Measurements from ENCODE around the gene PRKCA. TPM values are rescaled to one million over a fixed set of nuclear protein-coding genes. Genes with fewer than 3 reads are reported as not detected.

Gene PRKCA
- total and polyA plus RNA-seq, 2 of the 13 experiments (the other 11 are each of a cell fraction or from before 2014, with no cell fraction given), result 18.5 to 21.5 TPM

- intact Hi-C loops (cut with micrococcal nuclease; ENCODE audit: unreplicated experiment) (no loop called here), in situ Hi-C loops (cut with HindIII; ENCODE audit: extremely low pct_ligation_motif_present, low pct_unique_long_range_greater_than_20kb) (no loop called here)
- Histone ChIP-seq H3K27me3 (ENCODE audit: control insufficient read depth in 1 of 2, insufficient read depth in 2 of 2, low read length in 2 of 2) (no peaks in the 10 kb centered on the region), H3K4me2 (ENCODE audit: low read depth, low read length) (no peak overlapping the region), H3K9me3 (ENCODE audit: low read length) (no peaks in the 10 kb centered on the region), H3K27ac (ENCODE audit: extremely low read length, insufficient read depth, low read length) (no peak overlapping the region), H3K4me3 (replicated peaks in 1 of 3; ENCODE audit: insufficient read depth in 1 of 3, low read depth in 2 of 3, low read length in 3 of 3) (no peak overlapping the region), H4K20me1 (ENCODE audit: insufficient read depth, low read length) (no peaks in the 10 kb centered on the region), H3K36me3 (replicated peaks in 1 of 2; ENCODE audit: control insufficient read depth in 1 of 2, insufficient read depth in 2 of 2, low read length in 2 of 2) (peaks cover 0 to 2% of the 10 kb centered on the region in 2 experiments; a peak in 2 of 5 replicates), H3K79me2 (ENCODE audit: insufficient read depth, low read length) (peaks cover 3% of the 10 kb centered on the region), H3K9ac (ENCODE audit: insufficient read depth, low read depth, low read length) (no peak overlapping the region), H3K4me1 (ENCODE audit: insufficient read depth, low read length) (peaks cover 17% of the 10 kb centered on the region), H2AFZ (ENCODE audit: low read length) (no peak overlapping the region)
- no TSS peak for BruUV-seq (replicated peaks)
- FAIRE-seq (no peak), DNase-seq (ENCODE audit: low spot score) (no peak), ATAC-seq (no peak)
- CTCF ChIA-PET (ENCODE audit: low intra/inter-chr PET ratio, low total read pairs), result no interaction called here
- no peak for TF ChIP-seq ZFP36L2 (CRISPR knock-in tag; IDR thresholded peaks at IDR 0.05)
- no peak for TF ChIP-seq SNAPC2 (CRISPR knock-in tag; IDR thresholded peaks at IDR 0.05)
- no peak for TF ChIP-seq ZBTB21 (CRISPR knock-in tag; IDR thresholded peaks at IDR 0.05)
- TF ChIP-seq, protein P1, sequence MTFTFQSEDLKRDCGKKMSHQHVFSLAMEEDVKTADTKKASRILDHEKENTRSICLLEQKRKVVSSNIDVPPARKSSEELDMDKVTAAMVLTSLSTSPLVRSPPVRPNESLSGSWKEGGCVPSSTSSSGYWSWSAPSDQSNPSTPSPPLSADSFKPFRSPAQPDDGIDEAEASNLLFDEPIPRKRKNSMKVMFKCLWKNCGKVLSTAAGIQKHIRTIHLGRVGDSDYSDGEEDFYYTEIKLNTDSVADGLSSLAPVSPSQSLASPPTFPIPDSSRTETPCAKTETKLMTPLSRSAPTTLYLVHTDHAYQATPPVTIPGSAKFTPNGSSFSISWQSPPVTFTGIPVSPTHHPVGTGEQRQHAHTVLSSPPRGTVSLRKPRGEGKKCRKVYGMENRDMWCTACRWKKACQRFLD (CRISPR knock-in tag; IDR thresholded peaks at IDR 0.05; ENCODE audit: borderline replicate concordance), result no peak
- TF ChIP-seq ZNF746 (CRISPR knock-in tag; IDR thresholded peaks at IDR 0.05), result no peak
- TF ChIP-seq EHMT2 (IDR thresholded peaks at IDR 0.05; ENCODE audit: borderline replicate concordance, low read depth, low read length), result no peak
- TF ChIP-seq PRMT3 (CRISPR knock-in tag; IDR thresholded peaks at IDR 0.05; ENCODE audit: borderline replicate concordance, low read depth), result no peak
- TF ChIP-seq, protein P2, sequence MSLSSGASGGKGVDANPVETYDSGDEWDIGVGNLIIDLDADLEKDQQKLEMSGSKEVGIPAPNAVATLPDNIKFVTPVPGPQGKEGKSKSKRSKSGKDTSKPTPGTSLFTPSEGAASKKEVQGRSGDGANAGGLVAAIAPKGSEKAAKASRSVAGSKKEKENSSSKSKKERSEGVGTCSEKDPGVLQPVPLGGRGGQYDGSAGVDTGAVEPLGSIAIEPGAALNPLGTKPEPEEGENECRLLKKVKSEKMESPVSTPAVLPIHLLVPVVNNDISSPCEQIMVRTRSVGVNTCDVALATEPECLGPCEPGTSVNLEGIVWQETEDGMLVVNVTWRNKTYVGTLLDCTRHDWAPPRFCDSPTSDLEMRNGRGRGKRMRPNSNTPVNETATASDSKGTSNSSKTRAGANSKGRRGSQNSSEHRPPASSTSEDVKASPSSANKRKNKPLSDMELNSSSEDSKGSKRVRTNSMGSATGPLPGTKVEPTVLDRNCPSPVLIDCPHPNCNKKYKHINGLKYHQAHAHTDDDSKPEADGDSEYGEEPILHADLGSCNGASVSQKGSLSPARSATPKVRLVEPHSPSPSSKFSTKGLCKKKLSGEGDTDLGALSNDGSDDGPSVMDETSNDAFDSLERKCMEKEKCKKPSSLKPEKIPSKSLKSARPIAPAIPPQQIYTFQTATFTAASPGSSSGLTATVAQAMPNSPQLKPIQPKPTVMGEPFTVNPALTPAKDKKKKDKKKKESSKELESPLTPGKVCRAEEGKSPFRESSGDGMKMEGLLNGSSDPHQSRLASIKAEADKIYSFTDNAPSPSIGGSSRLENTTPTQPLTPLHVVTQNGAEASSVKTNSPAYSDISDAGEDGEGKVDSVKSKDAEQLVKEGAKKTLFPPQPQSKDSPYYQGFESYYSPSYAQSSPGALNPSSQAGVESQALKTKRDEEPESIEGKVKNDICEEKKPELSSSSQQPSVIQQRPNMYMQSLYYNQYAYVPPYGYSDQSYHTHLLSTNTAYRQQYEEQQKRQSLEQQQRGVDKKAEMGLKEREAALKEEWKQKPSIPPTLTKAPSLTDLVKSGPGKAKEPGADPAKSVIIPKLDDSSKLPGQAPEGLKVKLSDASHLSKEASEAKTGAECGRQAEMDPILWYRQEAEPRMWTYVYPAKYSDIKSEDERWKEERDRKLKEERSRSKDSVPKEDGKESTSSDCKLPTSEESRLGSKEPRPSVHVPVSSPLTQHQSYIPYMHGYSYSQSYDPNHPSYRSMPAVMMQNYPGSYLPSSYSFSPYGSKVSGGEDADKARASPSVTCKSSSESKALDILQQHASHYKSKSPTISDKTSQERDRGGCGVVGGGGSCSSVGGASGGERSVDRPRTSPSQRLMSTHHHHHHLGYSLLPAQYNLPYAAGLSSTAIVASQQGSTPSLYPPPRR (CRISPR knock-in tag; IDR thresholded peaks at IDR 0.05; ENCODE audit: borderline replicate concordance), result no peak
- POLR2A ChIA-PET, result no interaction called here
- 95% methylated on average over 2 of the region's 2 CpGs for WGBS (ENCODE audit: low lambda C conversion rate)
Observed at GRCh38 chr17:66524877-66525276, 222.5 kb downstream of the PRKCA start.

Measured in HepG2 (cell line).